Activated CD8-positive, alpha-beta T cell treated with anti-CD3 and anti-CD28 coated beads for 36 hours (primary cell): ENCODE results near the gene PHF24. TPM values are rescaled to one million over a fixed set of nuclear protein-coding genes. Genes with fewer than 3 reads are reported as not detected.

Source experiments
- ATAC-seq: fragments of 200-7000 bp; cut with Tn5 transposase; one replicate; pipeline ENCODE4 v1.10.0; 2021; ENCODE audit warnings: mild to moderate bottlenecking, moderate library complexity
- CTCF ChIA-PET: fragments of 350-600 bp; sonication (Branson Sonifier 250); formaldehyde crosslinking; loops from one replicate; lab custom pipeline; 2021; ENCODE audit warnings: antibody characterized with exemption; lab: Charles Lee
- POLR2A ChIA-PET: fragments of 350-600 bp; sonication (Branson Sonifier 250); formaldehyde crosslinking; loops from one replicate; lab custom pipeline; 2021; ENCODE audit warnings: antibody characterized with exemption; lab: Charles Lee
- DNase-seq: peaks from one replicate; pipeline ENCODE4 v3.0.0-alpha.2; 2020
- H3K27ac Mint-ChIP-seq: one replicate; pipeline ENCODE4 v1.8.0; 2021; ENCODE audit warnings: mild to moderate bottlenecking, mixed read lengths
- H3K27me3 Mint-ChIP-seq: one replicate; pipeline ENCODE4 v1.8.0; 2021; ENCODE audit warnings: mixed read lengths
- H3K36me3 Mint-ChIP-seq: one replicate; pipeline ENCODE4 v1.8.0; 2021; ENCODE audit warnings: low read depth, mixed read lengths
- H3K4me1 Mint-ChIP-seq: one replicate; pipeline ENCODE4 v1.8.0; 2021; ENCODE audit warnings: low read depth, mixed read lengths
- H3K4me3 Mint-ChIP-seq: one replicate; pipeline ENCODE4 v1.8.0; 2021; ENCODE audit warnings: mild to moderate bottlenecking, moderate library complexity, mixed read lengths
- H3K9me3 Mint-ChIP-seq: one replicate; pipeline ENCODE4 v1.8.0; 2021; ENCODE audit warnings: mixed read lengths
- intact Hi-C: fragments of 100-400 bp; cut with micrococcal nuclease; formaldehyde crosslinking; loops from one replicate; pipeline ENCODE4 v1.10.0; 2022
- total RNA-seq, 2 experiments: library from RNA; stranded (reverse); gene quantifications; one replicate each; pipeline ENCODE4 v1.2.3, GENCODE V29; 2021
- TF ChIP-seq, protein P1 (sequence below): fragments of 200-600 bp; IDR thresholded peaks from one replicate; pipeline ENCODE4 v1.8.0; 2022; ENCODE audit warnings: antibody characterized with exemption, mild to moderate bottlenecking

The PHF24 gene
- total RNA-seq, 2 experiments from 2014 or later, result 0.11 TPM; not detected in 1

DNA sequence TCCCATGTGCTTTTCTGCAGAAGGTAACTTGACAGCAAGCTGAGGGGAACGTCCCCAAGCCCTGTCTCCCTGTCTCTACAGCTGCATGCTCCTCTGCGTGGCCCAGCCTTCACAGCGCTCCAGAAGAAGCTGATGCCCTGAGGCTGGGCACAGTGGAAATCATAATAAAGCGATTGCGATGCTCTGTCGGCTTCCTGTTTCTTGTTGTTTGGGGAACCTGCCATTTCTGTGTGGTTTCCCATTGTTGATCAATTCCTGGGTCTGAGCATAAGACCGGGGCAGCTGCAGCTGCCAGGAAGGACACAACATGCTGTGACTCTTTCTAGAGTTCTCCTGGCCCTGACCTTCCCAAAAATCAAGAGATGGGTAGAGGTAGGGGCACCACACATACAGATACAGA is 24.3 kb downstream of the PHF24 start:
- Mint-ChIP-seq H3K4me1 (peaks cover 47% of the 10 kb centered on the region), H3K27ac (no peak overlapping the region), H3K27me3 (no peaks in the 10 kb centered on the region), H3K36me3 (no peaks in the 10 kb centered on the region), H3K9me3 (no peaks in the 10 kb centered on the region), H3K4me3 (no peak overlapping the region)
- TF ChIP-seq, protein P1, sequence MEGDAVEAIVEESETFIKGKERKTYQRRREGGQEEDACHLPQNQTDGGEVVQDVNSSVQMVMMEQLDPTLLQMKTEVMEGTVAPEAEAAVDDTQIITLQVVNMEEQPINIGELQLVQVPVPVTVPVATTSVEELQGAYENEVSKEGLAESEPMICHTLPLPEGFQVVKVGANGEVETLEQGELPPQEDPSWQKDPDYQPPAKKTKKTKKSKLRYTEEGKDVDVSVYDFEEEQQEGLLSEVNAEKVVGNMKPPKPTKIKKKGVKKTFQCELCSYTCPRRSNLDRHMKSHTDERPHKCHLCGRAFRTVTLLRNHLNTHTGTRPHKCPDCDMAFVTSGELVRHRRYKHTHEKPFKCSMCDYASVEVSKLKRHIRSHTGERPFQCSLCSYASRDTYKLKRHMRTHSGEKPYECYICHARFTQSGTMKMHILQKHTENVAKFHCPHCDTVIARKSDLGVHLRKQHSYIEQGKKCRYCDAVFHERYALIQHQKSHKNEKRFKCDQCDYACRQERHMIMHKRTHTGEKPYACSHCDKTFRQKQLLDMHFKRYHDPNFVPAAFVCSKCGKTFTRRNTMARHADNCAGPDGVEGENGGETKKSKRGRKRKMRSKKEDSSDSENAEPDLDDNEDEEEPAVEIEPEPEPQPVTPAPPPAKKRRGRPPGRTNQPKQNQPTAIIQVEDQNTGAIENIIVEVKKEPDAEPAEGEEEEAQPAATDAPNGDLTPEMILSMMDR, result no peak
- DNase-seq (no peak), ATAC-seq (no peak)
- intact Hi-C loops, result no loop called here
- ChIA-PET CTCF (interaction anchor here (0.9 to 6.8 kb wide), 3 partner anchors 54 to 86 kb away, joined by 3 to 120 read pairs (median 4); a partner anchor contains a TSS), POLR2A (interaction anchor here (1.3 kb wide), 1 partner anchor 120 kb away, joined by 3 read pairs; the partner anchor contains the start of gene STOML2)

DNA sequence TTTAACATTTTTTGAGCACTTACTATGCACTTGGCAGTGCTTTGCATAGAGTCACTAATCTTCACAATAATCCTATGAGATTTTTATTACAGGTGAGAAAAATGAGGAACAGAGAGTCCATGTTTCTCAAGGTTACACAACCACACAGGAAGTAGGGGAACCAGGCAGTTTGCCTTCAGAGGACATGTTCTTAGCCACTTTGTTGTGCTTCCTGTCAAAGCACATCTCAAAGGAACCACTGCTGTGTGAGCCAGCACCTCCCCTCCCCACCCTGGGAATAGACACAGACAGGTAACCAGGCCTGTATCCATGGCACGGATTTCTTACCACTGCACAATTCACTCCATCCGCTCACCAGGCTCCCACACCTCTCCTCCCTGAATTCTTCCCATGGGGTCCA is 25.1 kb downstream of the PHF24 start:
- no peak for DNase-seq
- Mint-ChIP-seq H3K27me3 (no peaks in the 10 kb centered on the region), H3K36me3 (no peaks in the 10 kb centered on the region), H3K9me3 (no peaks in the 10 kb centered on the region), H3K27ac (peak overlapping the region; percentile 36), H3K4me1 (peaks cover 54% of the 10 kb centered on the region), H3K4me3 (no peak overlapping the region)
- ChIA-PET CTCF (interaction anchor here (1.3 to 6.8 kb wide), 3 partner anchors 68 to 87 kb away, joined by 4 to 120 read pairs (median 24); a partner anchor contains a TSS), POLR2A (interaction anchor here (1.3 kb wide), 1 partner anchor 119 kb away, joined by 3 read pairs; the partner anchor contains the start of gene STOML2)
- intact Hi-C loops, result no loop called here
- TF ChIP-seq, protein P1, result no peak
- no peak for ATAC-seq

DNA sequence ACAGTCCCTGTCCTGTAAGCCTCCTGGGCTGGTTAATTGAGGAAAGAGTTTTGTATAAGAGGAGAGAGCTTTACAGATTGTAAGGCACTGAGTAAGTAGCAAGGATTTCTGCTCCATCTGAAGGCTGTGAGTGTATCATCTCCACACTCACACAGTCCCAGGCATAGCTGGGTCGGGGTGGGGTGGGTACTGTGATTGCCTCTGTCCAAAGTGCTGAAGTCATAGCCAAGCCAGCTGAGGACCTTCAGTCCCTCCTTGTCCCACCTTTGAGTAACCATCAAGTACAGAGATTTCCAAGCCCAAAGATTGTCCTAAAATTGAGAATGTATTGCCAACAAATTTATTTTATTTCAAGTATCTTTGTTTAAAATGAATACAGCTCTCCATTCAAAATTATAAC is 26.0 kb downstream of the PHF24 start:
- POLR2A ChIA-PET, result interaction anchor here (0.8 to 2.2 kb wide), 3 partner anchors 12 to 85 kb away, joined by 3 to 7 read pairs (median 3); no protein-coding TSS in a partner anchor
- Mint-ChIP-seq H3K27me3 (no peaks in the 10 kb centered on the region), H3K4me1 (peaks cover 58% of the 10 kb centered on the region), H3K9me3 (no peaks in the 10 kb centered on the region), H3K27ac (no peak overlapping the region), H3K36me3 (no peaks in the 10 kb centered on the region), H3K4me3 (no peak overlapping the region)
- DNase-seq (peak; percentile 45), ATAC-seq (no peak)
- CTCF ChIA-PET, result interaction anchor here (0.6 to 6.8 kb wide), 15 partner anchors 10 to 127 kb away, joined by 3 to 120 read pairs (median 5); partner anchors contain the start of gene VCP
- TF ChIP-seq, protein P1, result no peak
- intact Hi-C loops, result no loop called here

DNA sequence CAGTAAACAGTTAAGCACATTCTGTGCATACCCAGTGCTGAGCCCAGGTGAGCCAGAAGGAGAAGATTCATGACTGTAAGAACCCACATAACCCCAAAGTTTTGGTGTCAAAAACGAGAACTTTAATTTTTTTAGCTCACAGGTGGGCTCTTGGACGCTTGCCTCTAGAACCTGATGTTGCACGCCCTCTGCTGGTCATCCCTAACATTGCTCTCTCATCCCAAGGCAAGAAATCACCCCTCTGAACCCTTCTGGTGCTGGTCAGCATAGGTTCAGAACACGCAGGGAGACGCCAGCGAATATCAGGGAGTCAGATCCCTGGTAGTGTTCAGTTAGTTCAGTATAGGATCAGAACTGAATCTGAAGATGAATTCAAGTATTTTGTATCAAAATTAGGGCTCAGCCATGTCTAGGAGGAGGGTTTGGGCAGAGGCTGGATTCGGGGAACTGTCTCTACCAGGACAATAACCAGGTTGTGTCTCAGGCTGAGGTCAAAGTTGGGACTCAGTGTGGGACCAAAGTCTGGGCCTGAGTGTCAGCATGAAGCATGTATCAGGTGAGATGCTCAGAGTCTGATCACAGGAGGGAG is 27.3 kb downstream of the PHF24 start:
- TF ChIP-seq, protein P1, result peak; percentile 89
- ATAC-seq (no peak), DNase-seq (peak; percentile 84)
- Mint-ChIP-seq H3K27ac (peak overlapping the region; percentile 32), H3K36me3 (no peaks in the 10 kb centered on the region), H3K4me3 (no peak overlapping the region), H3K9me3 (no peaks in the 10 kb centered on the region), H3K4me1 (peaks cover 58% of the 10 kb centered on the region), H3K27me3 (no peaks in the 10 kb centered on the region)
- ChIA-PET POLR2A (interaction anchor here (0.6 to 2.2 kb wide), 3 partner anchors 82 to 612 kb away, joined by 3 to 7 read pairs (median 3); no protein-coding TSS in a partner anchor), CTCF (interaction anchor here (0.6 to 6.8 kb wide), 32 partner anchors 9 to 129 kb away, joined by 3 to 120 read pairs (median 4); partner anchors contain the start of genes FANCG and VCP)
- intact Hi-C loops, result loop anchor here (1.0 kb wide), 1 partner anchor 86 kb away; no protein-coding TSS in a partner anchor
